ENCODE data around the gene PITPNC1. TPM values are rescaled to one million over a fixed set of nuclear protein-coding genes. Genes with fewer than 3 reads are reported as not detected.
"Not testable (repeated sequence)": the region's sequence is repeated elsewhere in the genome, so short reads cannot be mapped to it uniquely, and the experiment has no call there.

PITPNC1 gene
- total and polyA plus RNA-seq, 12 donors: 4.9 to 33.0 (median 14.0) TPM

DNA sequence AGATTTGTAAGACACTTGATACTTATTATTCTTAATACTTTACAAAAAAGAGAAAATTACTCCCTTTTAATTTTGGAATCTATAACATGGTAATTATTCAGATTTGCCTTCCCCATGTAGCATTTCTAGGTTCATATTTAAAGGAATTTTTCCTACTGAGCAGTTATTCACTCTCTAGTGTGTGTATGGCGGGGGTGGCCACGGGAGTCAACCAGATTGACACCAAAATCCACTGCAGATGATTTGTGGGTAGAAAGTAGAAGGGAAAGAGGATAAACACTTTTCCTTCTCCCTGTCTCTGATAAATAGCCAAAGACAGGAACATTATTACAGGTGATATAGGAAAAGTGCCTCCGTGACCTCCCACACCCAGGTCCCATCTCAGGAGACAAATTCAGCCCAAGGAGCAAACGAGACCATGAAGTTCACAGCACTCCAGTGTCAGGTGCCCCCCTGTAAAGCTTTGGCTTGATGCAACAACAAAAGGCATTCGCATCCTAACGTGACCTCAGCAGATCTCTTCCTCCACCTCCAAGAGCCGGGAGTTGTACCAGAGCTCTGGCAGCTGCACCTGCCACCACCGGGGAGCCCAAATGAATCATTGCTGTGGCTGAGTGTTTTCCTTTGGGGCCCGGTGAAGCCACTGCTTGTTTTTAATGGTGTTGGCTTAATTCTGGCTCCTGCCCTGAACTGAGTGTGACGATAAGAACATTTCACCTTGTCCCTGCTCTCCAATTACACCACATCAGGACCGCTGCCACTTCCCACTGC lies 248.0 kb downstream of the PITPNC1 start:
- H3K36me3 ChIP-seq (replicated peaks in 1 of 2): no peaks in the 10 kb centered on the region
- H3K27ac ChIP-seq: no peak overlapping the region
- no peak for TF ChIP-seq POLR2A (IDR thresholded peaks at IDR 0.05)
- TF ChIP-seq, protein P1, sequence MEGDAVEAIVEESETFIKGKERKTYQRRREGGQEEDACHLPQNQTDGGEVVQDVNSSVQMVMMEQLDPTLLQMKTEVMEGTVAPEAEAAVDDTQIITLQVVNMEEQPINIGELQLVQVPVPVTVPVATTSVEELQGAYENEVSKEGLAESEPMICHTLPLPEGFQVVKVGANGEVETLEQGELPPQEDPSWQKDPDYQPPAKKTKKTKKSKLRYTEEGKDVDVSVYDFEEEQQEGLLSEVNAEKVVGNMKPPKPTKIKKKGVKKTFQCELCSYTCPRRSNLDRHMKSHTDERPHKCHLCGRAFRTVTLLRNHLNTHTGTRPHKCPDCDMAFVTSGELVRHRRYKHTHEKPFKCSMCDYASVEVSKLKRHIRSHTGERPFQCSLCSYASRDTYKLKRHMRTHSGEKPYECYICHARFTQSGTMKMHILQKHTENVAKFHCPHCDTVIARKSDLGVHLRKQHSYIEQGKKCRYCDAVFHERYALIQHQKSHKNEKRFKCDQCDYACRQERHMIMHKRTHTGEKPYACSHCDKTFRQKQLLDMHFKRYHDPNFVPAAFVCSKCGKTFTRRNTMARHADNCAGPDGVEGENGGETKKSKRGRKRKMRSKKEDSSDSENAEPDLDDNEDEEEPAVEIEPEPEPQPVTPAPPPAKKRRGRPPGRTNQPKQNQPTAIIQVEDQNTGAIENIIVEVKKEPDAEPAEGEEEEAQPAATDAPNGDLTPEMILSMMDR (IDR thresholded peaks at IDR 0.05): no peak
- 85 to 88% (median 87%) methylated on average over 9 to 11 of the region's 11 CpGs for WGBS, 4 donors
- intact Hi-C loops (cut with DNase I): loop anchor here in 1 of 2 donors (5.0 kb wide), 1 partner anchor 248 kb away; the partner anchor contains the start of gene PITPNC1
- H3K4me3 ChIP-seq: no peak overlapping the region
- H3K27me3 ChIP-seq: no peaks in the 10 kb centered on the region
- DNase-seq: no peak
- H3K9me3 ChIP-seq (replicated peaks in 1 of 3): no peaks in the 10 kb centered on the region
- no peaks in the 10 kb centered on the region for H3K4me1 ChIP-seq (replicated peaks in 1 of 2)

DNA sequence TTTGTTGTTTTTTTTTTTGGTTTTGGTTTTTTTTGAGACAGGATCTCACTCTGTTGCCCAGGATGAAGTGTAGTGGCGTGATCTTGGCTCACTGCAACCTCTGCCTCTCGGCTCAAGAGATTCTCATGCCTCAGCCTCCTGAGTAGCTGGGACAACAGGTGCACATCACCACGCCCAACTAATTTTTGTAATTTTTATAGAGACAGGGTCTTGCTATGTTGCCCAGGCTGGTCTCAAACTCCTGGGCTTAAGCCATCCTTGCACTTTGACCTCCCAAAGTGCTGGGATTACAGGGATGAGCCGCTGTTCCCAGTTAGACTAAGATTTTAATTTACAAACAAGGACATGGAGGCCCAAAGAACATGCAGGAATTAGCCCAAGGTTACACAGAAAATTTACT lies 248.9 kb downstream of the PITPNC1 start:
- Histone ChIP-seq H3K36me3 (replicated peaks in 1 of 2) (no peaks in the 10 kb centered on the region), H3K4me1 (replicated peaks in 1 of 2) (no peaks in the 10 kb centered on the region), H3K27ac (no peak overlapping the region), H3K27me3 (no peaks in the 10 kb centered on the region), H3K9me3 (replicated peaks in 1 of 3) (no peaks in the 10 kb centered on the region), H3K4me3 (no peak overlapping the region)
- DNase-seq: no peak
- TF ChIP-seq POLR2A (IDR thresholded peaks at IDR 0.05): no peak
- TF ChIP-seq, protein P1 (IDR thresholded peaks at IDR 0.05): no peak
- intact Hi-C loops (cut with DNase I): loop anchor here in 1 of 2 donors (5.0 kb wide), 1 partner anchor 249 kb away; the partner anchor contains the start of gene PITPNC1
- WGBS, 4 donors: 92 to 97% (median 94%) methylated on average over 4 of the region's 4 CpGs

GRCh38 chr17:67628580-67629013 lies 251.5 kb downstream of the PITPNC1 start:
- Histone ChIP-seq H3K36me3 (replicated peaks in 1 of 2) (no peaks in the 10 kb centered on the region), H3K4me1 (replicated peaks in 1 of 2) (peaks cover 0 to 7% of the 10 kb centered on the region in 2 donors), H3K27ac (no peak overlapping the region), H3K27me3 (no peaks in the 10 kb centered on the region), H3K4me3 (no peak overlapping the region), H3K9me3 (replicated peaks in 1 of 3) (no peaks in the 10 kb centered on the region)
- TF ChIP-seq POLR2A (IDR thresholded peaks at IDR 0.05): no peak
- TF ChIP-seq, protein P1 (IDR thresholded peaks at IDR 0.05): peak in 2 of 6 experiments; percentile 17 to 22
- WGBS, 4 donors: 52 to 66% (median 64%) methylated on average over 7 to 8 of the region's 8 CpGs
- DNase-seq: peak in 6 of 7 donors; percentile 40 to 73 (median 61)
- intact Hi-C loops (cut with DNase I): loop anchor here in 1 of 2 donors (5.0 kb wide), 1 partner anchor 251 kb away; the partner anchor contains the start of gene PITPNC1

DNA sequence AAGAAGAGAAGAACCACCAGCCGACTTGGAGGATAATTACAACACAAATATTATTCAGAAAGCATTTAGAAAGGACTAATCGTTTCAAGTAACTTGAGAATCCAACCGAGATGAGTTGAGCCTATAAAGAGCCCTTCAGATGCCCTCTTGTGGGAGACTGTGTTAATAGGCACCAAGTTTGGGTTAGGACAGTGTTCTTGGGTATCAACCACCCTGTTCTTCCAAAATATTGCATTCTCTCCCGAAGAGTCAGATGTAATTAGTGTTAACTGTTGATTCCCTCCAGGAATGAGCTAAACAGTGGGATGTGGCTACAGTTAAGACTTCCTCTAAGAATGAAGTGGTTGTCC lies 252.9 kb downstream of the PITPNC1 start:
- WGBS, 4 donors: 14 to 40% (median 27%) methylated on average over 4 of the region's 4 CpGs
- H3K27me3 ChIP-seq: no peaks in the 10 kb centered on the region
- peak in 2 of 7 donors; percentile 37 to 38 for DNase-seq
- H3K36me3 ChIP-seq (replicated peaks in 1 of 2): no peaks in the 10 kb centered on the region
- no peak overlapping the region for H3K4me3 ChIP-seq
- no peaks in the 10 kb centered on the region for H3K9me3 ChIP-seq (replicated peaks in 1 of 3)
- H3K4me1 ChIP-seq (replicated peaks in 1 of 2): peaks cover 0 to 8% of the 10 kb centered on the region in 2 donors
- no peak for TF ChIP-seq POLR2A (IDR thresholded peaks at IDR 0.05)
- TF ChIP-seq, protein P1 (IDR thresholded peaks at IDR 0.05): peak; percentile 22 to 61 (median 50)
- H3K27ac ChIP-seq: peak overlapping the region in 2 of 5 donors; percentile 15 to 27
- intact Hi-C loops (cut with DNase I): loop anchor here (5.0 to 10.0 kb wide), 2 partner anchors 245 to 253 kb away; partner anchors contain the start of gene PITPNC1 (in 1 of the 2)

DNA sequence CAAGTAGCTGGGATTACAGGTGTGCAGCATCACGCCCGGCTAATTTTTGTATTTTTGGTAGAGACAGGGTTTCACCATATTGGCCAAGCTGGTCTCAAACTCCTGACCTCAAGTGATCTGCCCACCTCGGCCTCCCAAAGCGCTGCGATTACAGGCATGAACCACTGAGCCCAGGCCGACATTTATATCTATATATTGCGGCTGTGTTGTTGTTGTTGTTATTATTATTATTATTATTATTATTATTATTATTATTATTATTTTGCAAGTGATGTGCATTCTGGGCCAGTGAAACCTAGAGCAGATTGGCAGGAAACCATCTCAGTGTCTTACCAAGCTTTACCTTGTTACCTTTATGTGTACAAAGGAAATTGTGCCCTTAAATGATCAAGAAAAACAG lies 253.8 kb downstream of the PITPNC1 start:
- H3K27me3 ChIP-seq; H3K4me3 ChIP-seq; DNase-seq; H3K4me1 ChIP-seq (replicated peaks in 1 of 2); H3K27ac ChIP-seq; H3K36me3 ChIP-seq (replicated peaks in 1 of 2); H3K9me3 ChIP-seq (replicated peaks in 1 of 3): not testable (repeated sequence)
- WGBS, 4 donors: 94 to 98% (median 96%) methylated on average over 7 of the region's 7 CpGs
- intact Hi-C loops (cut with DNase I): loop anchor here in 1 of 2 donors (10.0 kb wide), 1 partner anchor 246 kb away; no protein-coding TSS in a partner anchor

Measured in adrenal gland (tissue), 12 donors.